HG03060 (cell line): ENCODE data around the gene RANBP10.
"Not testable (repeated sequence)": the region's sequence is repeated elsewhere in the genome, so short reads cannot be mapped to it uniquely, and the experiment has no call there.

Experiments
- ATAC-seq: cut with Tn5 transposase; IDR thresholded peaks from one replicate; pipeline ENCODE4 v1.9.1; 2021; ENCODE audit warnings: low read depth, moderate number of reproducible peaks; ENCODE audit not compliant: unreplicated experiment

The RANBP10 gene

DNA sequence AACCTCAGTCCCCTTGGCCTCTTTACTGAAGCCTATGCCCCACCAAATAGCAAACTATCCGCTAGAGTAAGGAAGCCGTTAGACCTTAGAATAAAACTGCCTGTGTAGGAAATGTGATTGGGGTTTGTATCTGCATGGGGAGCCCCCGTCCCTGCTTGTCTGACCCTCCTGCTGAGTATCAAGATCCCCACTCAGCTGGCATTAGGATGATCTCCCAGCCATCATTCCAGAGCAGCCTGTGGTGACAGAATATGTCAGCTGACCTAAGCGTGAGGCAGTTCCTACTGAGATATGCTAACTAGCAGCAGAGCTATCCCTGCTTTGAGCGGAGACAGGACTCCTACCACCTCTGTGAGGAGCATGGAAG is 86.6 kb downstream of the RANBP10 start:
- ATAC-seq: no peak

DNA sequence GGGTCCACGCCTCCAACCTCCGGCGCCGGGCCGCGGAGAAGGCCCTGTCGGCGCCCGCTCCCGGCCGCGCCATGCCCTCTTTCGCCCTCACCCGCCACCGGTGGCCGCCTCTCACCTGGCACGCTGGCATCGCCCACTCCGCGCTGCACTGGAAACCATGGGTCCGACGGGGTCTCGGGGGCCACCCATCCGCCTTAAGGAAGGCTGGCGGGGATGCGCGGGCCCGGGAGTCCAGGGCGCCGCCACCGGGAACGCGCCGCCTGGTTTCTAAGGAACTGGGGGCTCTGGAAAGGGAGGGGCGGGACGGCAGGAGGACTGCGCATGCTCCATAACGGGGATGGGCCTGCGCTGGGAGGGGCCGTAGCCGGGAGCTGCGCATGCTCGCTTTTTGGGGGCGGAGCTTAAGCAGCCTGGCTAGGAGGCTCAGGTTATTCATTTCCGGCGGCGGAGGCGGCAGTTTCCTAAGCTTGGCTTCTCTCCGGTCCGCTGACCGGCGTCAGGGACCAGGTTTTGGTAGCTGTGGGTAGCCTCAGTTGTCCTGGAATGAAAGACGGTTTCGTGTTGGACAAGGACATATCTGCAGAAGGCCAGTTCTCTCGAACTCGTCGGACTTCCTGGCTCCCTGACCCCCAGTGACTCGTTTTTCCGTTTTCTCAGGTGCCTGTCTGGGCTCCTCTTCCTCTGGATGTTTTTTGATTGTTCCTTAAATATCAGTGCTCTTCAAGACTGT is 87.1 kb downstream of the RANBP10 start, which contains the start of gene GFOD2:
Gene GFOD2, minus strand, starts transcription at position 269 of the 730 bp plus-strand sequence. CDS start 33,601 bp downstream, outside the sequence.
- ATAC-seq: peak; percentile 75

DNA sequence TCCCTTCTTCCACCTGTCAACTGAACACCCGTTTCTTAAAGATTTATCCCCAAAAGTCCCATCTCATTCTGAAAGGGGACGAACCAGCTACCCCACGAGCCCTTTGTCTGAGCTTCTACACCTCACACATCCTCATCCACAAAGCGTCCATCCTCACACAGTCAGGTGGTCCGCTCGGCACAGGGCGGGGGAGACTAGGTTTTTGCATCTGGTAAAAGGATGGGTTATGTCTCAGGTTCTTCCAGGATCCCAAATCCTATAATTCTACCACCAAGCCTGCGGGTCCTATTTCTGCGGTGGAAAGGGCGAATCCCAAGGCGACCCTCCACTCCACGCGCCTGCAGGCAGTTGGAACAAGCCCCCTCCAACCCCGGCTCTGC is 87.7 kb downstream of the RANBP10 start:
- no peak for ATAC-seq

DNA sequence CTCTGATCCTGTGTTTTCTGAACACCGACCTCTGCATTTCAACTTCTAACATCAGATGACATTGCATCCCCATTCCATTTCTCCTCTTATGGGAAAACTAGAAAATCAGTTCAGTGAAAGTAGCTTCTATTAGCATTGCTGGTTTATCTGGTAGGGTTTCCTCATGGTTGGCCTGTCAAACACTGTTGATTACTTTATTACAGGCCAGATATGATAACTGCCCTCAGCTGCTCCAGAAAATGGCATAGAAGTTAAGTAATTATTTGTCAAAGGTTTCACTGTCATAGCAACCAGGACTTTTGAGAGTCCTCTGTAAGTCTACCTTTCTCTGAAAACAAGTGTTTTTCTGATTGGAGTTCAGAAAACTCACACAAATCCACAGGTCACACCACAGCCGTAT is 90.3 kb downstream of the RANBP10 start:
- ATAC-seq: no peak

DNA sequence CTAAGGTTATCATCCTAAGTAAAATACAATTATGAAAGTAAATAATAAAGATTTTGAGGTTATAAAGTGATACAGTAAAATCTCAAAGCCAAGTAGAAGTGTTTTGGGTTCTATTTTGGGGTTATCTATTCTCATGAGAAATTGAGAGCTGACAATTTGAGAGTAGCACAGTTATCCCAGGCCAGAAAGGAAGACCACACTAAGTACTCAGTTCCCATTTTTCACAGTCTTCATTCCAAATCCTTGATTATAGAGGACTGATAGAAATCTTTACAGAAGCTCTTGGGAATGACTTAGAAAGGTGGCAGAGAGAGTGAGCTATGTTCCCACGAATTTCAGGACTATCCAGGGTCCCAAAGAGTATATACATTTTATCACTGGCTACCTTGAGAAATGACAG is 91.8 kb downstream of the RANBP10 start:
- ATAC-seq: no peak

GRCh38 chr16:67713647-67714273 is 92.6 kb downstream of the RANBP10 start:
- ATAC-seq: no peak

GRCh38 chr16:67710607-67711006 is 95.8 kb downstream of the RANBP10 start:
- no peak for ATAC-seq

- ATAC-seq: no peak
Observed at GRCh38 chr16:67709050-67709449, 97.3 kb downstream of the RANBP10 start.

DNA sequence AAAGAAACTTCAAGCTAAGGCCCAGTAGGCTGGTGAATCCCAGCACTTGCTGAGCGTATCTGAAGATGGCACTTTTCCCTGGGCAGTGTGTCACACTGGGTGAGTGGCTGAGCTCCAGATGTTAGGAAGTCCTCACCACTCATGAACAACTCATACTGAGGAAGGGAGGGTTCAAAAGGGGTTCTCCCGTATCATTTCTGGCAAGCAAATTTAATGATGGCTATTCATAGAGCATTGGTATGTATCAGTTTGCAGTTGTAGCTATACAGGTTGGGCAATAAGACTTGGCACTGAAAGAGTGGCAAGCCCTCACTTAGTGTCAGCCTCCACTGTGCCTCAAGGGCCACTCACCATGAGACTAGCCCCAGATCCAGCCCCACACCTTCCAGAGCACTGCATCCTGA is 98.0 kb downstream of the RANBP10 start:
- ATAC-seq: no peak

GRCh38 chr16:67707790-67708189 is 98.6 kb downstream of the RANBP10 start:
- no peak for ATAC-seq

- ATAC-seq: no peak
Observed at GRCh38 chr16:67707210-67707609, 99.2 kb downstream of the RANBP10 start.

DNA sequence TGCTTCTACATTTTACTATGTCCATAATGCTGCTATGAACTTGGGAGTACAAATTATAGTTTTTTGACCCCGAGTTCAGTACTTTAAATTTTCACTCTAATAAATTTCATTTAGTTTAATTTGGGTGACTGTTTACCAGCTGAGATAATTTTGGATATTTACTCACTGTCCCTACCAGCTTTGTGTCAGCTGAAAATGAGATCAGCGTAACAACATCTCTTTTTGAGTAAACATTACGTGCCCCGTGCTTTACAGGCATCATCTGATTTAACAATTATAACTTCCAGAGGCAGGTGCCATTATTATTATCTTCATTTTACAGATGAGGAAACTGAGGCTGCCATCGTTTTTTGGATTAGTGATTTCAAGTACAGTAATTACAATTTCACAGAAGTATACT is 102.2 kb downstream of the RANBP10 start:
- no peak for ATAC-seq

- ATAC-seq: no peak
Observed at GRCh38 chr16:67703626-67704025, 102.7 kb downstream of the RANBP10 start.

DNA sequence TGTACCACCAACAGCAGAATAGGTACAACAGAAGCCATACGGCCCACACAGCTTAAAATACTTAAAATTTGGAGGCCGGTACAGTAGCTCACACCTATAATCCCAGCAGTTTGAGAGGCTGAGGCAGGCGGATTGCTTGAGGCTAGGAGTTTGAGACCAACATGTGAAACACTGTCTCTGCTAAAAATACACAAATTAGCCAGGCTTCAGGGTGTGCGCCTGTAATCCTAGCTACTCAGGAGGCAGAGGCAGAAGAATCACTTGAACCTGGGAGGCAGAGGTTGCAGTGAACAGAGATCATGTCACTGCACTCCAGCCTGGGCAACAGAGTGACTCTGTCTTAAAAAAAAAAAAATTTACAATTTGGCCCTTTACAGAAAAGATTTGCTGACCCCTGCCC is 104.2 kb downstream of the RANBP10 start:
- no peak for ATAC-seq

- ATAC-seq: no peak
Observed at GRCh38 chr16:67701420-67701819, 104.9 kb downstream of the RANBP10 start.

DNA sequence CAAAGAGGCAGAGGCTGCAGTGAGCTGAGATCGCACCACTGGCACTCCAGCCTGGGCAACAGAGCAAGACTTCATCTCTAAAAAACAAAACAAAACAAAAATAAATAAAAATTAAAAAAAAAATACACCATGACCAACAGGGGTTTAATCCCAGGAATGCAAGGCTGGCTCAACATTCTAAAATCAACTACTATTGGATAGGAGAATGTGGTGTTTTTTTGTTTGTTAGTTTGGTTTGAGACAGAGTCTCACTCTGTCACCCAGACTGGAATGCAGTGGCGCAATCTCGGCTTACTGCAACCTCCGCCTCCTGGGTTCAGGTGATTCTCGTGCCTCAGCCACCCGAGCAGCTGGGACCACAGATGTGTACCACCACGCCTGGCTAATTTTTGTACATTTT is 107.1 kb downstream of the RANBP10 start:
- ATAC-seq: no peak

DNA sequence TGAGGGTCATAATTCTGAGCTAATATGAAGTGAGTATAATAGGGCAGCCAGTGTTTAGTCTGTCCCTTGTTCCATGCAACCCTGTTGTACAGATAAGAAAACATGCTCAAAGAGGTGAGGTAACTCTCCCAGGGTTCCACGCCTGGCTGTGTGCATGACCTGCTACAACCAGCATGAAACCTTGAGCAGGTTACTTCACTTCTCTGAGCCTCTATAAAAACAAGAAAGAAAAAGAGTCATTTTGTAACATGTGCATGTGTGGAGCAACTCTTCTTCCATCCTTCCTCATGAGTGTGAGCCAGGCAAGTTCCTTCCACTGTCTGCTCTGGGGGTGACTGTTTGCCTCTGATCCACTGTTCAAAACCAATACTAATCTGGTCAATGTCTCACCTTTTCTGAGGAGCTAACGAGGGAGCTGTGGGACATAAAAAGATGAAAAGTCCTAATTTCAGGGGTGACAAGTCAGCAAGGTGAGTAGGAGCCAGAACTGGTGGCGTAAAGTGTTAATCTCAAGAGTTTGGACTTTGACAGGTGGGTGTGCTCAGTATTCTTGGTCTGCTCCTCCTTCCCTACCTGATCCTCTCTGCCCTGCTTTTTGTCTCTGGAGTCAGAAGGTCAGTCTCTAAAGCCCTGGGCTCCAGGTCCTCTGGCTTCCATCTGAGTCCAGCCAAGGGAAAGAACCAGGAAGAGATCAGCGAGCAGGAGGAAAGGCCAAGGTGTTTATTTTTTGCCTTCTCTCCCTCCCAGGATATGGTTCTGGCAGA is 108.8 kb downstream of the RANBP10 start:
- no peak for ATAC-seq

- ATAC-seq: no peak
Observed at GRCh38 chr16:67694611-67695010, 111.7 kb downstream of the RANBP10 start.

- not testable (repeated sequence) for ATAC-seq
Observed at GRCh38 chr16:67693517-67694285, 112.7 kb downstream of the RANBP10 start.

DNA sequence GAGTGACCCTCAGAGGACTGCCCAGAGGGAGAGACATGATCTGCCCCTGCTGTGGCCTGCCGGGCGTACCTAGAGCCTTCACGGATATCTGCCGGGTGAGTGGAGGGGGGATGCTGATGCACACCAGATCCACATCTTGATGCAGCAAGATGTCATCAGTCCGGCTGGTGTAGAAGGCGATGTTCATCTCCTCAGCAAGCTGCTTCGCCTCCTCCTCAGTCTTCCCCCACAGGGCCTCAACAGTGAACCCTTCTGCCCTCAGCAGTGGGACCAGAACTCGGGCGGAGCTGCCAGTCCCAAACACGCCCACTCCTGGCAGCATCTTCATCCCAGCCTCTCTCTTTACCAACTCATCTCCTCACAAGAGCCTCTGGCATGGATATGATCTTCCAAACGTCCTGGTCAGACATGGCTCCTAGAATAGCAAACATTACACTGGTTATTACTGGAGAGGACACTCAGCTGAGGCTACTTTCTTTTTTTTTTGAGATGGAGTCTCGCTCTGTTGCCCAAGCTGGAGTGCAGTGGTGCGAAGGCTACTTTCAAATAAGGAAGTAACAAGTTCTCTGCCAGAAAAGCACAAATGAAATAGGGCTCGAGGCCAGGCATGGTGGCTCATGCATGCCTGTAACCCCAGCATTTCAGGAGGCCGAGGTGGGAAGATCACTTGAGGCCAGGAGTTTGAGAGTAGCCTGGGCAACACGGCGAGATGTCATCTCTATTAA is 120.8 kb downstream of the RANBP10 start:
- ATAC-seq: no peak
